Suppressor macrophage treated with lipopolysaccharide for 1 hour (primary cell): ENCODE data around the gene ZNF133.
A peak's percentile ranks its signal among the peaks of the same experiment; 100 is the strongest.
"Not testable (repeated sequence)": the region's sequence is repeated elsewhere in the genome, so short reads cannot be mapped to it uniquely, and the experiment has no call there.

Experiments
- DNase-seq, 3 donors: peaks; one replicate each; pipeline ENCODE4 v3.0.0-alpha.2; 2020 to 2022

ZNF133 gene

GRCh38 chr20:18287915-18288748 lies at the start of gene ZNF133:
Gene ZNF133 (plus strand): TSS chr20:18288527. CDS start chr20:18305687, 17,160 bp downstream.
- DNase-seq, result peak; percentile 93 to 97 (median 96)

GRCh38 chr20:18240997-18241396 lies 47.3 kb upstream of the ZNF133 start:
- no peak for DNase-seq

GRCh38 chr20:18243802-18244201 lies 44.5 kb upstream of the ZNF133 start:
- no peak for DNase-seq

GRCh38 chr20:18248545-18248944 lies 39.8 kb upstream of the ZNF133 start:
- DNase-seq, result not testable (repeated sequence)

- no peak for DNase-seq
Measured at GRCh38 chr20:18250217-18250616, 38.1 kb upstream of the ZNF133 start.

GRCh38 chr20:18252597-18253451 lies 35.5 kb upstream of the ZNF133 start:
- DNase-seq, result no peak

- no peak for DNase-seq
Measured at GRCh38 chr20:18254615-18255014, 33.7 kb upstream of the ZNF133 start.

- DNase-seq, result no peak
Measured at GRCh38 chr20:18255526-18255925, 32.8 kb upstream of the ZNF133 start.

GRCh38 chr20:18256440-18257090 lies 31.8 kb upstream of the ZNF133 start:
- DNase-seq, result no peak

- DNase-seq, result no peak
Measured at GRCh38 chr20:18258126-18258860, 30.0 kb upstream of the ZNF133 start.

GRCh38 chr20:18259730-18260129 lies 28.6 kb upstream of the ZNF133 start:
- DNase-seq, result no peak

GRCh38 chr20:18263723-18264122 lies 24.6 kb upstream of the ZNF133 start:
- no peak for DNase-seq

- no peak for DNase-seq
Measured at GRCh38 chr20:18265441-18265840, 22.9 kb upstream of the ZNF133 start.

GRCh38 chr20:18266282-18266681 lies 22.0 kb upstream of the ZNF133 start:
- DNase-seq, result no peak

- peak in 1 of 3 donors; percentile 1 for DNase-seq
Measured at GRCh38 chr20:18267815-18268214, 20.5 kb upstream of the ZNF133 start.

- no peak for DNase-seq
Measured at GRCh38 chr20:18271160-18271559, 17.2 kb upstream of the ZNF133 start.

GRCh38 chr20:18272451-18272850 lies 15.9 kb upstream of the ZNF133 start:
- peak; percentile 30 to 38 (median 33) for DNase-seq

GRCh38 chr20:18273738-18274137 lies 14.6 kb upstream of the ZNF133 start:
- DNase-seq, result no peak

- DNase-seq, result not testable (repeated sequence)
Measured at GRCh38 chr20:18275960-18276359, 12.4 kb upstream of the ZNF133 start.

GRCh38 chr20:18276821-18277220 lies 11.5 kb upstream of the ZNF133 start:
- peak; percentile 60 to 82 (median 77) for DNase-seq

GRCh38 chr20:18279242-18279641 lies 9.1 kb upstream of the ZNF133 start:
- DNase-seq, result peak; percentile 3 to 35 (median 32)

GRCh38 chr20:18284805-18285533 lies 3.4 kb upstream of the ZNF133 start:
- no peak for DNase-seq
